ENCODE results near the gene GORASP2.

The GORASP2 gene

DNA sequence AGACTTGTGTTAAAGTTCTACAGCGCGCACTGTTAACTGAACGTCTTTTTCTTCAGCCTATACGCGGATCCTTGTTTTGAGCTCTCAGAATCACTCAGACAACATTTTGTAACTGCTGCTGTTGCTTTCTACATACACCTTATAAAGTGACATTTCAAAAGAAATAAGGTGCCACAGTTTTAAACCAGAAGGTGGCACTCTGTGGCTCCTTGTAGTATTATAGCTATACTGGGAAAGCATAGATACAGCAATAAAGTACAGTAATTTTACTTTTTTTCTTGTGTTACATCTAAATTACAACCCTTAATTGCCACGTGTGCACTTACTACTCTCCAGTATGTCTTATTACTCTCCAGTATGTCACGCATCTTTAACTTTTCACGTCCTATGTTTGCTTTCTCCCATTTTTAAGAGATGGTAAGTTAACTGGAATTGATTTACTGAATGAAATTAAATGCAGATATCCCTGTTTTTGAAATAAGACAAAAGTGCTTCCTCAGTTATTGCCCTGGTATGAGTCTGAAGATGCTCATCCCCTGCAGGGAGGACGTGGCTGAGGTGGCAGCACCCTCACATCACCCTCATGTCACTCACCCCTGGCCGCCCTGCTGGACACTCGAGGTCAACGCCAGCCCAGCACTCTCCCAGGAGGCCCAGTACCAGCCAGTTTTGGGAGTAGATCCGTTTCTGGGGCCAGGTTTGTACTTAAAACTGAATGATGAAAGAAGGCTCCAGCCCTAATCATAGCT lies 37.8 kb downstream of the GORASP2 start:
- DNase-seq = no peak

DNA sequence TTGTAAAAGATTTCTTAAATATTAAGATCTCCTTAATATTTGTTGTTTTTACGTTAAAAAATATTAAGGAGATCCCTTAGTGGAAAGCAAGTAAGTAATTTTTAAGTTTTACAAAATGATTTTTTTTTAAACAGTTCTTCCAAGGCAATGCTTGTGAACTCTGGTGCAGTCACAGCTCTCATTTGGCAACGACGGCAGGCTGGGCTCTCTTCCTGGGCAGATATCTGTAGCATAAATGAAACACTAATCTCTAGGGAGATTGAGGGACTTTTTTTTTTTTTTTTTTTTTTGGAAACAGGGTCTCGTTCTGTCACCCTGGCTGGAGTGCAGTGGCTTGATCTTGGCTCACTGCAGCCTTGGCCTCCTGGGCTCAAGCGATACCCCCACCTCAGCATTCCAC lies 38.5 kb downstream of the GORASP2 start:
- DNase-seq = no peak

- DNase-seq = no peak
Observed at GRCh38 chr2:170968205-170969003, 39.4 kb downstream of the GORASP2 start.

DNA sequence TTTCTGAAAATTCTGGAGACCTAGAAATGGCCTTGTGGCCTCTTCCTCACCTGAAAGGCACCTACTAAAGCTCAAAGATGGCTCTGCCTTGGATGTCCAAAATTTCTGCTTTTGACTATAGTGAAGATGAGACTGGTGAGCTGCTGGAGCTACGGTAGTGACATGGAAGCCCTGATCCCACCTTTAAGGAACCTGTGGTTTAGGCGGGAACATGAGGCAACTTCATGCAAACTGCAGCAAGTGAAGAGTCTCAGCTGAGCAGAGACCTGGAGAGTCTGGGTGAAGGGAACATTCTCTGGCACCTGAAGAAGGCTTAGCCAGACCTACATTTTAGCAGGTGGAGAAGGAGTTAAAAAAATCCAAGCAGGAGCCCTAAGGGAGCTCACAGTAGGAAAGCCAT lies 40.0 kb downstream of the GORASP2 start:
- no peak for DNase-seq

- no peak for DNase-seq
Observed at GRCh38 chr2:170969872-170970496, 40.9 kb downstream of the GORASP2 start.

- DNase-seq = no peak
Observed at GRCh38 chr2:170971071-170971470, 42.0 kb downstream of the GORASP2 start.

DNA sequence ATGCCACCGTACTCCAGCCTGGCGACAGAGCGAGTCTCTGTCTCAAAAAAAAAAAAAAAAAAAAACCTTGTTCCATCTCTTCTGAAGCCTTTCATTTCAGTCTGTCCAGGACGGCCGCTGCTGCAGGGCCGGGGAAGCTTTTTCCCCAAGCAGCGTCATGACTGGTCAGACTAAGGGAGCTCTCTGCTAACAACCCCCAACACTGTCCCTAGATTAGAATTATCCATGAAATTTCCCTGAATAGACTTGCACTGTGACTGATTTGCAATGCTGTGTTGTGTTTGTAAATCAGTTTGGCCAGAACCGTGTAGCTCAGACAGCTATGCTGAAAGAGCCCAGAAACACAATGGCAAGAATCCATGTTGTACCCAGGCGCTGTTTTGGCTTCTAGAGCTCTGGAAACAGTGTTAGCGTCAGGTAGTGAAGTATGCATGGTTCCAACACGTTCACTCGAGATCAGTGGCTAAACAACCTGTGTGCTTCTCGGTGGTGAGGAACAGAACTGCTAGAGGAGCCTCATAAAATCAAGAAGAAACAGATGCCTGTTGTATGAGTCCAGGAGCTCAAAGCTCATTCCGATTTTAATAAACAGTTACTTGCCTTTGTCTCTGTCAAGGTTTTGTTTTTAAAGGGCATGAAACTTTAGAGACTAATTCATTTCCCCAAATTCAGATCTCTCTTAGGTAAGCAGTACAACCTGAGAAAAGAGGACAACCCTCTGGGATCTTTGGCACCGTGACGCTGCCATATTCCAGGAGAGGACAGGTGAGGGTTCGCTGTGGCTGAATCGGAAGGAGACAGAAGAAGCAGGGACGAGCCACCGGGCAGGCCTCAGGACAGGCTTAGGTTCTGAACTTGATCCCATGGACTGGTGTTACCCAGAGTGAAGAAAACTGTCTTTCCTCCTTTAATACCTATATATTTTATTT lies 43.5 kb downstream of the GORASP2 start:
- no peak for DNase-seq

GRCh38 chr2:170973225-170973491 lies 44.1 kb downstream of the GORASP2 start:
- DNase-seq = no peak

GRCh38 chr2:170973492-170974303 lies 44.6 kb downstream of the GORASP2 start:
- peak; percentile 89 for DNase-seq

- DNase-seq = no peak
Observed at GRCh38 chr2:170974304-170974993, 45.4 kb downstream of the GORASP2 start.

GRCh38 chr2:170975127-170975942 lies 46.3 kb downstream of the GORASP2 start:
- DNase-seq = no peak

- no peak for DNase-seq
Observed at GRCh38 chr2:170975943-170976270, 46.9 kb downstream of the GORASP2 start.

GRCh38 chr2:170984079-170984478 lies 55.0 kb downstream of the GORASP2 start:
- no peak for DNase-seq

- DNase-seq = no peak
Observed at GRCh38 chr2:170985407-170985806, 56.4 kb downstream of the GORASP2 start.

- no peak for DNase-seq
Observed at GRCh38 chr2:170986566-170987258, 57.7 kb downstream of the GORASP2 start.

DNA sequence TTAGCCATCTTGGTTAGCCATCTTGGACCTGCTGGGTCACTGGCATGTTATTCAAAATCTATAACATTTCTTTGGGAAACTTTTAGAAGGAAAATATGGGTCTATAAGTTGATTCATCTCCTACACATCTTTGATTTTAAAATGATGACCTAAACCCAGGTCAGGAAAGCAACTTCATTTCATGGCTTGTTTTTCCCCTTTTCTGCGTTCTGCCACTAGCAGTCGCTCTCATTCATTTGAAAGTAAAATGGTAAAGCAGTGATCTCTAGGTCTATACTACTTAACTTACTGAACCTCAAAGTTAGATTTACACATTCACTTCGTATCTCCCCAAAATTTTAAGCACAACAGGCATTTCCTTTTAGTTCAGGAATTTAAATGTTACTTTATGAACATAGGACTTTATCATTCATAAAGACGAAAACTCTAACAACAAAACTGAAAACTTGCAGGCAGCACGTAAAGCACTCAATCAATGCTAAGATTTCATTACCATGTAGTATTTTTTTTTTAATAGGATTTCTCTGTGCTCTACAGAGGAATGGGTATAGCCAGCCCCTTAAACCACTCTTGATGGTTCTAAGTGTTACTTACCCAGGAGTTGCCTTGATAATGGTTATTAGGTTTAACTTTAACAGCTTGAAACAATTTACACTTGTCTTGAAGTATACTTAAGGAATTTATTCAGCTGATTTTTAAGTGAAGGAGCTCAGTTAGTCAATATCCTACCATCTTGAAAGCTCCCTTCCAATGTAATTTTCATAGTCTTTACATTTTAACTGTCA lies 62.5 kb downstream of the GORASP2 start:
- no peak for DNase-seq

DNA sequence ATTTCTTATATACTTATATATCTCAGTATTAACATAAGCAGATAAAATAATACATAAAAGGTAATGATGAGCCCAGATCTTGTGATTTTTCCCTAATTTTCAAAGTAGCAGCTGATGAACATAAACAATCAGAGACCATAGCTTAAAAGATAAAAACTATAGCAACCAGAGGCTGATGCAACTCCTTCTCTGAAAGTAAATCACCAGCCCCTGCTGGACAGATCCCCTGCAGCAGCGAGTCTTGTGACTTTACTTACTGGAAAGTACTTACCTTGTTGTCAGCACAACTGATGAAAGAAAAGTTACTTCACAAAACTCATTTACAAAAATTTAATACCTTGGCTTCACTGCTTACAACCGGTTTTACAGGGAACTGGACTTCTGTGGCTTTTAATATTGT lies 67.3 kb downstream of the GORASP2 start:
- no peak for DNase-seq

GRCh38 chr2:170997893-170998597 lies 69.0 kb downstream of the GORASP2 start:
- no peak for DNase-seq
